Right atrium auricular region (tissue), 2 donors: ENCODE measurements around the gene CORO2B. TPM values are rescaled to one million over a fixed set of nuclear protein-coding genes. Genes with fewer than 3 reads are reported as not detected.

Source experiments
- DNase-seq: peaks from one replicate; pipeline ENCODE4 v3.0.0-alpha.2; 2019; ENCODE audit warnings: low spot score
- H3K27ac ChIP-seq, 2 donors: fragments of 200-600 bp; sonication (generic); 1 replicate in 1 of 2; 2 replicates in 1 of 2; pipeline ENCODE4 v1.5.1; 2016 to 2019
- H3K27me3 ChIP-seq, 2 donors: fragments of 200-600 bp; sonication (generic); one replicate each; pipeline versions ENCODE4 v1.5.1 to v1.6.0; 2017 to 2019
- H3K36me3 ChIP-seq: fragments of 200-600 bp; sonication (generic); one replicate; pipeline ENCODE4 v1.5.1; 2016
- H3K4me1 ChIP-seq, 2 donors: fragments of 200-600 bp; sonication (generic); one replicate each; pipeline versions ENCODE4 v1.5.1 to v1.6.0; 2017 to 2019
- H3K4me3 ChIP-seq, 2 donors: fragments of 200-600 bp; sonication (generic); 1 replicate in 1 of 2; 2 replicates in 1 of 2; pipeline ENCODE4 v1.5.1; 2017 to 2019; ENCODE audit warnings: mild to moderate bottlenecking in 1 of 2, moderate library complexity in 1 of 2
- H3K9me3 ChIP-seq, 2 donors: fragments of 200-600 bp; sonication (generic); one replicate each; pipeline ENCODE4 v1.5.1; 2019
- CTCF ChIP-seq, 2 donors: fragments of 200-600 bp; sonication (generic); IDR thresholded peaks; one replicate each; pipeline ENCODE4 v1.5.1; 2019; ENCODE audit warnings: antibody characterized with exemption in 2 of 2
- total RNA-seq, 2 donors: library from RNA; depleted of rRNA; stranded (reverse); fragments of >200 nt; gene quantifications; one replicate each; pipeline ENCODE4 v1.1.0, GENCODE V29; 2016

CORO2B gene
- total RNA-seq, 2 donors from 2014 or later = 6.0 to 9.7 TPM

GRCh38 chr15:68609629-68610028, 30.8 kb downstream of the CORO2B start:
- TF ChIP-seq CTCF (IDR thresholded peaks at IDR 0.05) = no peak
- Histone ChIP-seq H3K9me3 (no peaks in the 10 kb centered on the region), H3K4me1 (peaks cover 0 to 65% of the 10 kb centered on the region in 2 donors), H3K27me3 (no peaks in the 10 kb centered on the region), H3K36me3 (no peaks in the 10 kb centered on the region), H3K4me3 (no peak overlapping the region), H3K27ac (peak overlapping the region; percentile 74 to 84)
- peak; percentile 95 for DNase-seq

- no peak for DNase-seq
- no peaks in the 10 kb centered on the region for H3K36me3 ChIP-seq
- H3K4me1 ChIP-seq = peaks cover 0 to 63% of the 10 kb centered on the region in 2 donors
- TF ChIP-seq CTCF (IDR thresholded peaks at IDR 0.05) = no peak
- no peaks in the 10 kb centered on the region for H3K9me3 ChIP-seq
- H3K27ac ChIP-seq = peak overlapping the region in 1 of 2 donors; percentile 56
- no peaks in the 10 kb centered on the region for H3K27me3 ChIP-seq
- H3K4me3 ChIP-seq = no peak overlapping the region
These were observed 32.0 kb downstream of the CORO2B start for GRCh38 chr15:68610825-68611224.

- DNase-seq = no peak
- H3K36me3 ChIP-seq = no peaks in the 10 kb centered on the region
- H3K27ac ChIP-seq = peak overlapping the region in 1 of 2 donors; percentile 8
- H3K27me3 ChIP-seq = no peaks in the 10 kb centered on the region
- no peaks in the 10 kb centered on the region for H3K9me3 ChIP-seq
- no peak for TF ChIP-seq CTCF (IDR thresholded peaks at IDR 0.05)
- H3K4me1 ChIP-seq = peaks cover 0 to 66% of the 10 kb centered on the region in 2 donors
- no peak overlapping the region for H3K4me3 ChIP-seq
These were observed 33.7 kb downstream of the CORO2B start for GRCh38 chr15:68612503-68612902.

- H3K4me1 ChIP-seq = peaks cover 0 to 66% of the 10 kb centered on the region in 2 donors
- H3K36me3 ChIP-seq = no peaks in the 10 kb centered on the region
- TF ChIP-seq CTCF (IDR thresholded peaks at IDR 0.05) = no peak
- H3K4me3 ChIP-seq = no peak overlapping the region
- no peaks in the 10 kb centered on the region for H3K27me3 ChIP-seq
- no peaks in the 10 kb centered on the region for H3K9me3 ChIP-seq
- H3K27ac ChIP-seq = peak overlapping the region in 1 of 2 donors; percentile 8
- no peak for DNase-seq
These were observed 34.4 kb downstream of the CORO2B start for GRCh38 chr15:68612979-68613740.

GRCh38 chr15:68614286-68615035, 35.7 kb downstream of the CORO2B start:
- TF ChIP-seq CTCF (IDR thresholded peaks at IDR 0.05) = no peak
- H3K27me3 ChIP-seq = no peaks in the 10 kb centered on the region
- DNase-seq = no peak
- H3K36me3 ChIP-seq = no peaks in the 10 kb centered on the region
- H3K9me3 ChIP-seq = no peaks in the 10 kb centered on the region
- peaks cover 0 to 53% of the 10 kb centered on the region in 2 donors for H3K4me1 ChIP-seq
- no peak overlapping the region for H3K4me3 ChIP-seq
- peak overlapping the region; percentile 47 to 62 for H3K27ac ChIP-seq
